ENCODE results near the gene ASAH2.
A peak's percentile ranks its signal among the peaks of the same experiment; 100 is the strongest.
"Not testable (repeated sequence)": the region's sequence is repeated elsewhere in the genome, so short reads cannot be mapped to it uniquely, and the experiment has no call there.

ASAH2 gene

GRCh38 chr10:50248598-50248997 is 2.7 kb downstream of the ASAH2 start:
- TF ChIP-seq, protein P1, sequence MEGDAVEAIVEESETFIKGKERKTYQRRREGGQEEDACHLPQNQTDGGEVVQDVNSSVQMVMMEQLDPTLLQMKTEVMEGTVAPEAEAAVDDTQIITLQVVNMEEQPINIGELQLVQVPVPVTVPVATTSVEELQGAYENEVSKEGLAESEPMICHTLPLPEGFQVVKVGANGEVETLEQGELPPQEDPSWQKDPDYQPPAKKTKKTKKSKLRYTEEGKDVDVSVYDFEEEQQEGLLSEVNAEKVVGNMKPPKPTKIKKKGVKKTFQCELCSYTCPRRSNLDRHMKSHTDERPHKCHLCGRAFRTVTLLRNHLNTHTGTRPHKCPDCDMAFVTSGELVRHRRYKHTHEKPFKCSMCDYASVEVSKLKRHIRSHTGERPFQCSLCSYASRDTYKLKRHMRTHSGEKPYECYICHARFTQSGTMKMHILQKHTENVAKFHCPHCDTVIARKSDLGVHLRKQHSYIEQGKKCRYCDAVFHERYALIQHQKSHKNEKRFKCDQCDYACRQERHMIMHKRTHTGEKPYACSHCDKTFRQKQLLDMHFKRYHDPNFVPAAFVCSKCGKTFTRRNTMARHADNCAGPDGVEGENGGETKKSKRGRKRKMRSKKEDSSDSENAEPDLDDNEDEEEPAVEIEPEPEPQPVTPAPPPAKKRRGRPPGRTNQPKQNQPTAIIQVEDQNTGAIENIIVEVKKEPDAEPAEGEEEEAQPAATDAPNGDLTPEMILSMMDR (conservative IDR thresholded peaks at IDR 0.05): no peak
- peak overlapping the region; percentile 26; the same call in 1 of the 2 replicates for H3K27ac ChIP-seq

DNA sequence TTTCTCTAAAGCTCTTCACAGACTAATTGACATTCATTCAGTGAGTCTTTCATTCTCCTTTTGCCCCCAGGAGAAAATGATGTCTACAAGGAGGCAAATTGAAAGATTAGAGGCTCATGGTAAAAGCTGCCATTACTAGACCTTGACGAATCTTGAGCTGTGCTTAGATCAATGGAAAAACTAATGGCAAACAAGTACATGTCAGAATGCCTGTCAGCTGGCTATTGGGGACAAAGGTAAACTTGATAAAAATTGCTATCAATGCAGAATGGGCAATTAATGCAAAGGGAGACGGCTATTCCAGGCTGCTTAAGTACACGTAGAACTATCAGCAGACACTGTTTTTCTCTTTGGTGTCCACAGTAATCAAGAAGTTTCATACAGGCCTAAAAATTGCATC is 3.3 kb downstream of the ASAH2 start:
- TF ChIP-seq, protein P1 (conservative IDR thresholded peaks at IDR 0.05): no peak
- no peak overlapping the region for H3K27ac ChIP-seq

DNA sequence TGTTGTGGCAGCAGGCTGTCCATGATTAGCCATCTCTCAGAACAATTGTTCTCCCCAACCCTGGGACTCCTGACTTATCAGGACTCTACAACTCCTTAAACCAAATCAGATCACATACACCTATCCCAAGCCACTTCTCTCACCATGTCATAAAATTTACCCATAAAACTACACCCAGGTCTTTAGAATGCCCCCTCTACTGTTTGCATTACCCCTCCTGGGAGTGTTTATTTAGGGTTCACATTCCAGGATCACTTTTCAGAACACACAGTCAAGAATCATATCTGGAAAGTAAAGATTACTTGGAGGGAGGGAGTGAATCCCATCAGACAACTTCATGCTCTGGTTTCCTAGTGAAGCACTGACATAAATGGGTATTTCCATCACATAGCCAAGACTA is 7.1 kb downstream of the ASAH2 start:
- H3K27ac ChIP-seq: no peak overlapping the region
- TF ChIP-seq, protein P1 (conservative IDR thresholded peaks at IDR 0.05): no peak

DNA sequence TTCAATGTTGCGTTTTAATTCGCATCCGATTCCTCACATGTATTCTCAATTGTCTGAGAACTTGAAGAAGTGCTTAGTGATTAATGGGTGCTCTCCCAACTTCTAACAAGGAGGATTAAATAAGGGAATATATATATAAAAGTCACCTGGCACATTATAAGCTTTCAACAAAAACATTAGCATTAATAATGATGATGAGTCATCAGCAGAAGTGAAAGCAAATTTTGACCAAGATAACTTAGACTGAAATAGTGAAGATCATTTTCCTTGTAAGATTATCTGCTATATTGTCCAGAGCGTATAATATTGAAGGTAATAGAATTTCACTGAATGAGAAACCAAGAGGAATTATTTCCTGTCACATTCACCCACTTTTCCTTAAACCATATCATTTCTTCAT is 8.5 kb downstream of the ASAH2 start:
- TF ChIP-seq, protein P1 (conservative IDR thresholded peaks at IDR 0.05): no peak
- no peak overlapping the region for H3K27ac ChIP-seq

- H3K27ac ChIP-seq: not testable (repeated sequence)
Measured at GRCh38 chr10:50241478-50241877, 9.8 kb downstream of the ASAH2 start.

- TF ChIP-seq, protein P1 (conservative IDR thresholded peaks at IDR 0.05): no peak
- H3K27ac ChIP-seq: peak overlapping the region; percentile 79
Measured at GRCh38 chr10:50234486-50234885, 16.8 kb downstream of the ASAH2 start.

DNA sequence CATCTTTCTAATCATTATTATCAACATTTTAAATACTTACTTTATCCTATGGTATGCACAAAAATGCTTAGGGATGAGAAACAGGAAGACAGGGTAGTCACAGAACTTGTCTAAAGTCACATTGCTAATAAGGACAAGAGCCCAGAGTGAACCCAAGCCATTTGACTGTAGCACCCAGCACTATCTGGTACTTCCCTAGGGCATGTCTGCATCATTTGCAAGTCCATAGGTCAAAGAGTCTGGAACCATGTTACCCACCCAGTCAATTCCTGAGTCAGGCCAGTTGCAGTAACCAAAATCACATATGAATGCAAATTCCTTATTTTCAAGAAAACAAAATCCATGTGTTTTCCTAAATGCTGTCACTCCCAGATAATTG is 19.1 kb downstream of the ASAH2 start:
- H3K27ac ChIP-seq: no peak overlapping the region
- TF ChIP-seq, protein P1 (conservative IDR thresholded peaks at IDR 0.05): no peak

GRCh38 chr10:50231515-50232260 is 19.6 kb downstream of the ASAH2 start:
- TF ChIP-seq, protein P1 (conservative IDR thresholded peaks at IDR 0.05): no peak
- H3K27ac ChIP-seq: no peak overlapping the region

Data from VCaP (cell line).